GM10248 (cell line): Measurements from ENCODE around the gene NCBP2.

Experiments used
- CTCF ChIA-PET: fragments of 300-600 bp; sonication (Branson Sonifier 250); formaldehyde crosslinking; extraction: SDS; loops from one replicate; lab custom pipeline; 2021; ENCODE audit warnings: antibody characterized with exemption; lab: Yijun Ruan, JAX
- POLR2A ChIA-PET: fragments of 350-650 bp; sonication (Branson Sonifier 250); formaldehyde crosslinking; extraction: SDS; loops from one replicate; lab custom pipeline; 2020; ENCODE audit warnings: antibody characterized with exemption; lab: Yijun Ruan, JAX
- DNase-seq: peaks from one replicate; pipeline ENCODE4 v3.0.0; 2012; ENCODE audit errors: extremely low spot score
- CTCF ChIP-seq: IDR thresholded peaks from 2 replicates; pipeline ENCODE4 v1.5.1; 2012; ENCODE audit warnings: mild to moderate bottlenecking, low read depth; ENCODE audit errors: extremely low read depth, missing control alignments, control extremely low read depth

Gene NCBP2

DNA sequence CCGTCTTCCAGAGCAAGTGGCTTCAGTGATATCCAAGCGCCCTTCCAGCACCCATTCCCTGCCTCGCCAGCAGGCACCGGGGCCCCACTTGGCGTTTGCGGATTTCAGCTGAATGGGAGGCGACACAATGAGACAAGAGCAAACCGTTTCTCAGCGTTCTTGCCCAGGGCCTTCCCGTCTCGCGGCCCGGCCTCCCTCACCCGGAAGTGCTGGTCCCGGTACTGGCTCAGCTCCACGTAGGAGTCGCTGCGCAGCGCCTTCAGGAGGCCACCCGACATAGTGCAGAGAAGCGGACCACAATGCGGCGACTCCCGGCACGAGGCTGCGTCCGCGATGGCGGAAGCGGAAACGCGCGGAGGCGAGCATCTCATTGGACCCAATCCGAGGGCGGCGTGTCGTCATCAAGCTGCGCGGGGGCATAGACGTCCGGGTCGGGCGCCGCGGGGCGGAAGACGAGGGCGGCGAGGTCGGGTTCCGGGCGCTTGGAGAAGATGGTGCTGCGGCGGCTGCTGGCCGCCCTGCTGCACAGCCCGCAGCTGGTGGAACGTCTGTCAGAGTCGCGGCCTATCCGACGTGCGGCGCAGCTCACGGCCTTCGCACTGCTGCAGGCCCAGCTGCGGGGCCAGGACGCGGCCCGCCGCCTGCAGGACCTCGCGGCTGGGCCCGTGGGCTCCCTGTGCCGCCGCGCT, at the start of gene NCBP2:
NCBP2 (minus strand) TSS at position 303 of the 689 bp plus-strand sequence; CDS start at position 278, 25 bp downstream.
- TF ChIP-seq CTCF = peak; percentile 75
- CTCF ChIA-PET = interaction anchor here (1.0 to 2.9 kb wide), 18 partner anchors 10 to 414 kb away, joined by 3 to 16 read pairs (median 5); partner anchors contain the start of genes FBXO45, SENP5 and WDR53
- POLR2A ChIA-PET = interaction anchor here (0.5 to 1.7 kb wide), 4 partner anchors 9 to 202 kb away, joined by 3 to 8 read pairs (median 6); partner anchors contain the start of genes PAK2 and SENP5
- DNase-seq = peak; percentile 97

GRCh38 chr3:196991581-196992460, 49.5 kb upstream of the NCBP2 start:
- no peak for TF ChIP-seq CTCF
- no peak for DNase-seq
- ChIA-PET POLR2A (interaction anchor here (0.6 kb wide), 1 partner anchor 48 kb away, joined by 3 read pairs; no protein-coding TSS in a partner anchor), CTCF (interaction anchor here (0.9 to 1.8 kb wide), 4 partner anchors 11 to 38 kb away, joined by 5 to 6 read pairs (median 6); partner anchors contain the start of gene MELTF)

GRCh38 chr3:196990601-196991007, 48.3 kb upstream of the NCBP2 start:
- CTCF ChIA-PET = interaction anchor here (1.7 to 1.8 kb wide), 2 partner anchors 13 to 39 kb away, joined by 6 read pairs; partner anchors contain the start of gene MELTF

DNA sequence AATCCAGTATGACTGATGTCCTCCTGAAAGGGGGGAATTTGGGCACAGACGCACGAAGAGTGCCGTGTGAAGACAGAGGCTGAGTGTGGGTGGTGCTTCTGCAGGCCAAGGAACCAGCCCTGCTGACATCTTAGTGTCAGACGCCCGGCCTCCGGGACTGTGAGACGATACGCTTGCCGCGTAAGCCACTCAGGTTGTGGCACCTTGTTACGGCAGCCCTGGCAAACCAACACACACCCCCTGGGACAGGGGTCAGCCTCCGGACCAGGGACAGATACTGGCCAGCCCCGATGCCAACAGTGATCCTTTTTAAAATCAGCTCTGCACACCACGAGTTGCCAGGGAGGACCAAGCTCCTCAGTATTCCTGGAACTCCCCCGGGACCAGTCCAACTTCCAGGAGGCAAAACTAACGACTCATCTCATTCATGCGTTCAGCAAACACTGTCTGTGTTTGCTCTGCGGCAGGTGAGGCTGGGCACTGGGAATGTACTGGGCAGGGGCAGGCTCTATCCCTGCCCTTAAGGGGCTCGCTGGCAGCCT, 47.5 kb upstream of the NCBP2 start:
- CTCF ChIA-PET = interaction anchor here (1.6 to 1.7 kb wide), 2 partner anchors 9 to 40 kb away, joined by 5 to 6 read pairs; partner anchors contain the start of gene MELTF
- POLR2A ChIA-PET = no interaction called here
- no peak for DNase-seq
- no peak for TF ChIP-seq CTCF

More at GRCh38 chr3:196990601-196991007, 48.3 kb upstream of the NCBP2 start:
- no peak for TF ChIP-seq CTCF
- POLR2A ChIA-PET = no interaction called here
- DNase-seq = no peak

DNA sequence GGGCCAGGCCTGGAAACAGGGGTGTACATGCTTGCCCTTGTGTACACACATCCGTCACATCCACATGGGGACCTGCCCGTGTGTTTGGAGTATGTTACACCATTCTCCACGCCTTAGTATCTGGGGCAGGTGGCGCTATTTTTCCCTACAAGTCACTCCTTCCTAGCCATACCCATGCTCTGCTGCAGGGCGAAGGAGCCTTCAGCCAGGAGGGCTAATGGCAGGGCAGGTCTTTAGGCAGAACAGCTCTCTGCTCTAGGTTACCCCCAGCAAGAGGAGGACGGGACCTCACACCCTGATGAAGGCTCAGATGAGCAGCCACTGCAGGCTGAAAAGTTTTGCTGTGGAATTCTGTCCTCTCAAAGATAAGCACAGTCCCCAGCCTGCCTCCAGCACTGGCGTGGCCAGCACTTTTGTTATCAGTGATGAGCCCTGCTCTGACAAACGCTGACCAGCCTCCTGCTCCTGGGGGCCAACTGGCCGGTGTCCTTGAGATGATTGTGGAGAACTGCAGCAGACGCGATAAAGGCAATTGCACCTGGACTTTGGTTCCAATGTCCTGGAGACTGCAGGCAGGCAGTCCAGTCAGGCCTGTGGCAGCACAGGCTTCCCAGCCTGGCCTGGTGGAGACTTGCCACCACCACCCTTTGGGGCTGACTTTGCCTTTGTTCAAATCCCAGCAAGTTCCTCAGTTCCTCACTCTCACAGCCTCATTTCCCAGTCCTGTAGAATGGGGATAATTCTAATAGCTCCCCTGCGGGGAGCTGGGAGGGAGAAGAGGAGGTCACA, 46.1 kb upstream of the NCBP2 start:
- no peak for DNase-seq
- TF ChIP-seq CTCF = no peak
- CTCF ChIA-PET = interaction anchor here (1.1 to 1.6 kb wide), 2 partner anchors 10 kb away, joined by 4 to 5 read pairs; no protein-coding TSS in a partner anchor
- POLR2A ChIA-PET = no interaction called here
